PFSK-1 (cell line): ENCODE results near the gene DHRSX.

Experiments
- FOXP2 ChIP-seq: optimal IDR thresholded peaks from 2 replicates; pipeline ENCODE3; 2011; ENCODE audit warnings: borderline replicate concordance, control low read depth, inconsistent platforms; ENCODE audit not compliant: insufficient read depth; ENCODE audit errors: extremely low read length, extremely low read depth
- POLR2AphosphoS5 ChIP-seq: IDR thresholded peaks from 2 replicates; pipeline ENCODE4 v1.6.1; 2012; ENCODE audit warnings: low read depth, mild to moderate bottlenecking, control low read depth, low read length, moderate library complexity
- SIN3A ChIP-seq: IDR thresholded peaks from 2 replicates; pipeline ENCODE4 v1.6.1; 2012; ENCODE audit warnings: mild to moderate bottlenecking, low read length, moderate library complexity, borderline replicate concordance; ENCODE audit not compliant: insufficient read depth
- TAF1 ChIP-seq: IDR thresholded peaks from 2 replicates; pipeline ENCODE4 v1.6.1; 2012; ENCODE audit warnings: low read length, control low read depth, borderline replicate concordance; ENCODE audit not compliant: insufficient read depth
- TF ChIP-seq, protein P1 (sequence below), 2 experiments: IDR thresholded peaks; 2 replicates each; pipeline versions ENCODE4 v1.6.1 to v1.8.0; 2011 to 2012; ENCODE audit warnings: low read depth in 2 of 2, low read length in 2 of 2, control low read depth in 1 of 2, inconsistent platforms in 1 of 2, mild to moderate bottlenecking in 1 of 2, moderate library complexity in 1 of 2; ENCODE audit not compliant: insufficient read depth in 1 of 2

DNA sequence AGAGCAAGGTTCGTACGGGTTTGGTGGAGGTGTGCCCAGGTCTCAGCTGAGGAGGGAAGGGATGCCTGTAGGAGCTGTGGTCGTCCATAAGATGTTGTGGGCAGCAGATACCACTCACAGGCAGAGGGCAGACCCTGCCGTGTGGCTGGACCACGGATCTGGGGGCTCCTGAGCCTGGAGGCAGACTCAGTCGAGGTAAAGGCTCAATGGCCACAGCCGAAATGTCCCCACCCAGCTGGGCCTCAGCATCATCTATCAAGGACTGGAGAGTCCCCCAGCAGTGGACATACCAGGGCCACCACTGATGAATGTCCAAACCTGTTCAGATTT lies 98.5 kb downstream of the DHRSX start:
- TF ChIP-seq, protein P1, sequence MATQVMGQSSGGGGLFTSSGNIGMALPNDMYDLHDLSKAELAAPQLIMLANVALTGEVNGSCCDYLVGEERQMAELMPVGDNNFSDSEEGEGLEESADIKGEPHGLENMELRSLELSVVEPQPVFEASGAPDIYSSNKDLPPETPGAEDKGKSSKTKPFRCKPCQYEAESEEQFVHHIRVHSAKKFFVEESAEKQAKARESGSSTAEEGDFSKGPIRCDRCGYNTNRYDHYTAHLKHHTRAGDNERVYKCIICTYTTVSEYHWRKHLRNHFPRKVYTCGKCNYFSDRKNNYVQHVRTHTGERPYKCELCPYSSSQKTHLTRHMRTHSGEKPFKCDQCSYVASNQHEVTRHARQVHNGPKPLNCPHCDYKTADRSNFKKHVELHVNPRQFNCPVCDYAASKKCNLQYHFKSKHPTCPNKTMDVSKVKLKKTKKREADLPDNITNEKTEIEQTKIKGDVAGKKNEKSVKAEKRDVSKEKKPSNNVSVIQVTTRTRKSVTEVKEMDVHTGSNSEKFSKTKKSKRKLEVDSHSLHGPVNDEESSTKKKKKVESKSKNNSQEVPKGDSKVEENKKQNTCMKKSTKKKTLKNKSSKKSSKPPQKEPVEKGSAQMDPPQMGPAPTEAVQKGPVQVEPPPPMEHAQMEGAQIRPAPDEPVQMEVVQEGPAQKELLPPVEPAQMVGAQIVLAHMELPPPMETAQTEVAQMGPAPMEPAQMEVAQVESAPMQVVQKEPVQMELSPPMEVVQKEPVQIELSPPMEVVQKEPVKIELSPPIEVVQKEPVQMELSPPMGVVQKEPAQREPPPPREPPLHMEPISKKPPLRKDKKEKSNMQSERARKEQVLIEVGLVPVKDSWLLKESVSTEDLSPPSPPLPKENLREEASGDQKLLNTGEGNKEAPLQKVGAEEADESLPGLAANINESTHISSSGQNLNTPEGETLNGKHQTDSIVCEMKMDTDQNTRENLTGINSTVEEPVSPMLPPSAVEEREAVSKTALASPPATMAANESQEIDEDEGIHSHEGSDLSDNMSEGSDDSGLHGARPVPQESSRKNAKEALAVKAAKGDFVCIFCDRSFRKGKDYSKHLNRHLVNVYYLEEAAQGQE (IDR thresholded peaks at IDR 0.05; ENCODE audit: insufficient read depth in 1 of 2, low read depth in 2 of 2, low read length in 2 of 2) = no peak
- TF ChIP-seq FOXP2 (no peak), POLR2AphosphoS5 (no peak), TAF1 (no peak), SIN3A (no peak)
